ENCODE measurements around the gene PLCD3. TPM values are rescaled to one million over a fixed set of nuclear protein-coding genes. Genes with fewer than 3 reads are reported as not detected.

The PLCD3 gene
- total and polyA plus RNA-seq, 9 donors: 12.1 to 166 (median 83.4) TPM

- no peak for DNase-seq
- intact Hi-C loops (cut with DNase I): no loop called here
- no peak overlapping the region for H3K27ac ChIP-seq
- TF ChIP-seq CTCF (IDR thresholded peaks at IDR 0.05) (no peak), EP300 (IDR thresholded peaks at IDR 0.05) (no peak), POLR2A (IDR thresholded peaks at IDR 0.05) (no peak)
- no peaks in the 10 kb centered on the region for H3K36me3 ChIP-seq
- no peak overlapping the region for H3K4me3 ChIP-seq
- H3K9me3 ChIP-seq: no peaks in the 10 kb centered on the region
- 91 to 94% (median 91%) methylated on average over 43 of the region's 43 CpGs for WGBS, 3 donors
- peaks cover 15% of the 10 kb centered on the region for H3K4me1 ChIP-seq (ENCODE audit: insufficient read depth)
- no peaks in the 10 kb centered on the region for H3K27me3 ChIP-seq
Measured at GRCh38 chr17:45168991-45169752, 36.9 kb upstream of the PLCD3 start.

- 90 to 92% (median 90%) methylated on average over 7 of the region's 7 CpGs for WGBS, 3 donors
- H3K4me3 ChIP-seq: no peak overlapping the region
- no peak for DNase-seq
- no peaks in the 10 kb centered on the region for H3K27me3 ChIP-seq
- peaks cover 5% of the 10 kb centered on the region for H3K4me1 ChIP-seq (ENCODE audit: insufficient read depth)
- no peaks in the 10 kb centered on the region for H3K9me3 ChIP-seq
- intact Hi-C loops (cut with DNase I): no loop called here
- no peaks in the 10 kb centered on the region for H3K36me3 ChIP-seq
- H3K27ac ChIP-seq: no peak overlapping the region
- TF ChIP-seq CTCF (IDR thresholded peaks at IDR 0.05) (no peak), EP300 (IDR thresholded peaks at IDR 0.05) (no peak), POLR2A (IDR thresholded peaks at IDR 0.05) (no peak)
Measured at GRCh38 chr17:45164734-45165269, 32.5 kb upstream of the PLCD3 start.

GRCh38 chr17:45162025-45162687, 29.8 kb upstream of the PLCD3 start:
- 50 to 57% (median 54%) methylated on average over 9 of the region's 9 CpGs for WGBS, 3 donors
- no peaks in the 10 kb centered on the region for H3K9me3 ChIP-seq
- intact Hi-C loops (cut with DNase I): no loop called here
- DNase-seq: peak; percentile 41 to 66 (median 61)
- H3K4me1 ChIP-seq (ENCODE audit: insufficient read depth): peaks cover 13% of the 10 kb centered on the region
- no peaks in the 10 kb centered on the region for H3K27me3 ChIP-seq
- H3K36me3 ChIP-seq: no peaks in the 10 kb centered on the region
- TF ChIP-seq POLR2A (IDR thresholded peaks at IDR 0.05) (no peak), CTCF (IDR thresholded peaks at IDR 0.05) (no peak)
- H3K27ac ChIP-seq: peak overlapping the region in 1 of 2 donors; percentile 9
- H3K4me3 ChIP-seq: peak overlapping the region; percentile 9

GRCh38 chr17:45161288-45162024, 29.1 kb upstream of the PLCD3 start, which contains the start of gene HEXIM2:
TSS of gene HEXIM2 (plus strand) at chr17:45161875. CDS start at chr17:45162794, 919 bp downstream.
- no peaks in the 10 kb centered on the region for H3K9me3 ChIP-seq
- peaks cover 13% of the 10 kb centered on the region for H3K4me1 ChIP-seq (ENCODE audit: insufficient read depth)
- TF ChIP-seq CTCF (IDR thresholded peaks at IDR 0.05) (no peak), POLR2A (IDR thresholded peaks at IDR 0.05) (peak; percentile 99), EP300 (IDR thresholded peaks at IDR 0.05) (peak; percentile 74)
- no peaks in the 10 kb centered on the region for H3K27me3 ChIP-seq
- H3K36me3 ChIP-seq: no peaks in the 10 kb centered on the region
- peak; percentile 96 to 99 (median 98) for DNase-seq
- 0 to 1% (median 0%) methylated on average over 46 to 53 of the region's 53 CpGs for WGBS, 3 donors
- peak within 1 kb of the TSS; percentile 90 for H3K4me3 ChIP-seq
- peak within 1 kb of the TSS; percentile 93 to 99 for H3K27ac ChIP-seq
- intact Hi-C loops (cut with DNase I): loop anchor here in 1 of 4 donors (1.0 to 2.0 kb wide), 2 partner anchors 12 to 27 kb away; partner anchors contain the start of gene ACBD4
